ENCODE results near the gene RNF215. TPM values are rescaled to one million over a fixed set of nuclear protein-coding genes. Genes with fewer than 3 reads are reported as not detected.

Gene RNF215
- 10.5 and 16.7 TPM in 2 replicates for total RNA-seq

GRCh38 chr22:30386960-30387827 is at the start of gene RNF215:
Gene RNF215, minus strand, starts transcription at chr22:30387411. Its CDS starts 98 bp downstream, at chr22:30387313.

GRCh38 chr22:30425616-30426387 is 38.6 kb upstream of the RNF215 start, which contains the start of gene MTFP1:
Gene MTFP1, plus strand, starts transcription at chr22:30425768. Its CDS starts 112 bp downstream, at chr22:30425880.

GRCh38 chr22:30396871-30397655 is 9.9 kb upstream of the RNF215 start, which contains the start of gene SEC14L2:
Gene SEC14L2, plus strand, starts transcription at chr22:30397018. Its CDS starts 99 bp downstream, at chr22:30397117.

GRCh38 chr22:30356449-30357235 is 30.6 kb downstream of the RNF215 start, which contains the start of the genes CCDC157 and SF3A1:
Gene CCDC157, plus strand, starts transcription at chr22:30357007. Its CDS starts 8,994 bp downstream, at chr22:30366001.
Gene SF3A1, minus strand, starts transcription at chr22:30356894. Its CDS starts 102 bp downstream, at chr22:30356792.

Other genes with a start within 250 kb of the RNF215 start
- 1.3 and 2.5 TPM in 2 replicates for gene LIF, start 140.7 kb downstream of the RNF215 start, total RNA-seq
- not detected in 2 replicates for gene OSM, start 120.6 kb downstream of the RNF215 start, total RNA-seq
- 24.9 and 32.7 TPM in 2 replicates for gene CASTOR1, start 97.9 kb downstream of the RNF215 start, total RNA-seq
- gene TBC1D10A, start 60.5 kb downstream of the RNF215 start, total RNA-seq, result 31.9 and 32.6 TPM in 2 replicates
- gene SF3A1, start 30.5 kb downstream of the RNF215 start, total RNA-seq, result 32.5 and 47.7 TPM in 2 replicates
- 2.4 and 2.9 TPM in 2 replicates for gene CCDC157, start 30.4 kb downstream of the RNF215 start, total RNA-seq
- gene SEC14L2, start 9.6 kb upstream of the RNF215 start, total RNA-seq, result 28.9 and 61.4 TPM in 2 replicates
- gene MTFP1, start 38.4 kb upstream of the RNF215 start, total RNA-seq, result 61.4 and 66.2 TPM in 2 replicates
- gene SEC14L3, start 84.6 kb upstream of the RNF215 start, total RNA-seq, result not detected in 2 replicates
- gene SEC14L4, start 118.3 kb upstream of the RNF215 start, total RNA-seq, result not detected in 2 replicates
- not detected in 2 replicates for gene SEC14L6, start 159.3 kb upstream of the RNF215 start, total RNA-seq
- not detected in 2 replicates for gene GAL3ST1, start 187.3 kb upstream of the RNF215 start, total RNA-seq
- 89.2 and 92.4 TPM in 2 replicates for gene PES1, start 204.5 kb upstream of the RNF215 start, total RNA-seq
- gene TCN2, start 219.8 kb upstream of the RNF215 start, total RNA-seq, result 3.0 and 4.4 TPM in 2 replicates
- gene SLC35E4, start 248.4 kb upstream of the RNF215 start, total RNA-seq, result 9.7 and 10.2 TPM in 2 replicates

Measured in airway epithelial cell (primary cell).